ENCODE measurements around the gene TRRAP. TPM values are rescaled to one million over a fixed set of nuclear protein-coding genes. Genes with fewer than 3 reads are reported as not detected.

TRRAP gene
- total and polyA plus RNA-seq, 2 of the 8 experiments (the other 6 are each of a cell fraction or from before 2014, with no cell fraction given): 21.7 to 48.6 TPM

DNA sequence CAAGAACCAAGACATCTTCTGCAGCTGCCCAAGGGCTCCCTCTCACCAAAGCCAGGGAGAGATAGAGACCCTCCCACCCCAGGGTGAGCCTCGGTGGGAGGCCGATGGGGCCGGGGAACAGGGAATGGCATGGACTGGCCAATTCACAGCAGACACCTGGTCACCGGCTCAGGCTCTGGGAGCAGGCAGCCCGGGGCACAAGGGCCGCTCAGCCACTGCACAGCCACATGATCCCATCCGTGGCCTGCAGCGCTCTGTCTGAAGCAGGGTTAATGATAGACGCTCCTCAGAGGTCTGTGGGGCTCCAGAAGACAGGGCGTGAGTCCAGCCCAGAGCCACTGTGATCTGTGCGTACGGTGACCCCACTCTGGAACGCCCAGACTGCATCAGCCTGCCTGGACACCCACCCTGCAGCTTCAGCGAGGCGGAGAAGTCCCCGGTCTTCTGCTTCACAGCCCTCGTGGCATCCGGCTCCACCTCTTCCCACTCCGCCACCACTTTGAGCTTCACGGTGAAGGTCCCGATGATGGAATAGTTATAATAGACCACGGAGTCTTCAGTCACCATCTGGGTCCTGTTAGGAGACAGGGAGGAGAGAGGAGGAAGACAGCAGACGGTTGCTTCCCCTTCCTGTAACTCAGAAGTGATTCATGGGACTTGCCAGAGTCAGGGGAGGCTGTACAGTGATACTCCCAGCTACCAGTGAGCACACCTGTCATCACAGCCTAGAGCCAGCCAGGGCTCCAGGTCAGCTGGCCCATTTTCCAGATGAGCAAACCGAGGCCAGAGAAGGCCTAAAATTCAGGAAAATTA lies 22.5 kb upstream of the TRRAP start:
- DNase-seq (ENCODE audit: low read depth in 1 of 2, low spot score in 2 of 2): no peak
- peaks cover 0 to 9% (median 6%) of the 10 kb centered on the region in 4 experiments; a peak in 5 of 7 replicates for H3K4me1 ChIP-seq (replicated peaks in 1 of 4; ENCODE audit: control insufficient read depth in 3 of 4, insufficient read depth in 4 of 4, low read length in 3 of 4)
- no peak overlapping the region for H3K23ac ChIP-seq (ENCODE audit: insufficient read length)
- H3K9ac ChIP-seq (replicated peaks in 1 of 4; ENCODE audit: extremely low read depth in 1 of 4, low read depth in 3 of 4, low read length in 3 of 4): no peak overlapping the region
- ChIA-PET POLR2A (ENCODE audit: partially characterized antibody) (no interaction called here), CTCF (ENCODE audit: partially characterized antibody) (interaction anchor here (0.7 to 24.2 kb wide), 2 partner anchors 14 to 24 kb away, joined by 4 to 224 read pairs; no protein-coding TSS in a partner anchor)
- no peaks in the 10 kb centered on the region for H3K79me1 ChIP-seq (ENCODE audit: low read depth, low read length)
- H4K20me1 ChIP-seq (replicated peaks in 1 of 2; ENCODE audit: control insufficient read depth in 1 of 2, insufficient read depth in 2 of 2, low read length in 2 of 2): no peaks in the 10 kb centered on the region
- no peak overlapping the region for H3K4me2 ChIP-seq (ENCODE audit: insufficient read depth in 1 of 2, low read depth in 2 of 2, low read length in 2 of 2)
- no peak overlapping the region for H4K91ac ChIP-seq (replicated peaks; ENCODE audit: insufficient read length, low read length)
- no peak overlapping the region for H2BK5ac ChIP-seq (ENCODE audit: low read depth, low read length)
- H4K8ac ChIP-seq (ENCODE audit: extremely low read depth, insufficient read depth, low read length): peak overlapping the region; percentile 62; the same call in 1 of the 2 replicates
- H3K27me3 ChIP-seq (replicated peaks in 1 of 4; ENCODE audit: control insufficient read depth in 3 of 4, extremely low read depth in 1 of 4, insufficient read depth in 3 of 4, low read length in 3 of 4): no peaks in the 10 kb centered on the region; a peak in 1 of 7 replicates
- H3K18ac ChIP-seq (ENCODE audit: extremely low read depth, low read length): no peak overlapping the region
- no peak overlapping the region for H3K56ac ChIP-seq (replicated peaks; ENCODE audit: insufficient read length, low read depth, low read length)
- H3K9me3 ChIP-seq (ENCODE audit: insufficient read depth in 2 of 2, low read depth in 1 of 2, low read length in 1 of 2): 0 out of 4 replicates have a peak, but pooled peaks cover 0 to under 1% of the 10 kb centered on the region in 2 experiments
- no peak overlapping the region for H3K27ac ChIP-seq (ENCODE audit: low read depth, low read length)
- no peaks in the 10 kb centered on the region for H3K79me2 ChIP-seq (ENCODE audit: control insufficient read depth in 1 of 2, insufficient read depth in 2 of 2, low read length in 2 of 2)
- peak overlapping the region; percentile 4; the same call in 1 of the 2 replicates for H2BK12ac ChIP-seq (ENCODE audit: low read depth, low read length)
- 92% methylated on average over 24 of the region's 24 CpGs; no CpG with 5 or more reads in 1 of the 2 experiments for WGBS, 2 experiments (ENCODE audit: extremely low coverage in 1 of 2, insufficient coverage in 1 of 2, insufficient read length in 1 of 2, insufficient replicate concordance in 2 of 2, low coverage in 1 of 2, low lambda C conversion rate in 2 of 2, missing lambda C conversion rate in 1 of 2)
- no peak overlapping the region for H3K14ac ChIP-seq (ENCODE audit: insufficient read length)
- H2AK5ac ChIP-seq (ENCODE audit: low read depth, low read length): no peak overlapping the region
- H3K23me2 ChIP-seq (ENCODE audit: low read depth, low read length): no peaks in the 10 kb centered on the region
- no peak overlapping the region for H3K4me3 ChIP-seq (ENCODE audit: extremely low read depth in 1 of 4, insufficient read depth in 2 of 4, low read depth in 3 of 4, low read length in 4 of 4)
- no peak overlapping the region for H4K5ac ChIP-seq (ENCODE audit: insufficient read length, low read depth, low read length)
- no peak overlapping the region for H2BK120ac ChIP-seq (replicated peaks; ENCODE audit: low read depth, low read length)
- H3K4ac ChIP-seq (replicated peaks; ENCODE audit: insufficient read length, low read depth, low read length): no peak overlapping the region
- H2BK15ac ChIP-seq (ENCODE audit: low read length): no peak overlapping the region
- H2AFZ ChIP-seq (ENCODE audit: low read length): no peak overlapping the region
- H2BK20ac ChIP-seq (ENCODE audit: low read length): no peak overlapping the region
- H3K36me3 ChIP-seq (ENCODE audit: control insufficient read depth in 2 of 4, insufficient read depth in 4 of 4, low read length in 3 of 4): no peaks in the 10 kb centered on the region
- no peak for FAIRE-seq
- TF ChIP-seq NRF1 (IDR thresholded peaks at IDR 0.05; ENCODE audit: low read depth, low read length) (no peak), TEAD4 (IDR thresholded peaks at IDR 0.05; ENCODE audit: low read depth, low read length) (no peak), GTF2F1 (IDR thresholded peaks at IDR 0.05; ENCODE audit: borderline replicate concordance, low read depth, low read length) (no peak), SAP30 (IDR thresholded peaks at IDR 0.05; ENCODE audit: insufficient read depth, insufficient replicate concordance, low read length) (no peak), FOSL1 (IDR thresholded peaks at IDR 0.05; ENCODE audit: insufficient read depth, low read depth, low read length) (no peak), SIRT6 (IDR thresholded peaks at IDR 0.05; ENCODE audit: low read length) (no peak), HDAC6 (IDR thresholded peaks at IDR 0.05; ENCODE audit: low read depth, low read length) (no peak), SUZ12 (IDR thresholded peaks at IDR 0.05; ENCODE audit: low read length) (no peak)
- TF ChIP-seq, protein P1, sequence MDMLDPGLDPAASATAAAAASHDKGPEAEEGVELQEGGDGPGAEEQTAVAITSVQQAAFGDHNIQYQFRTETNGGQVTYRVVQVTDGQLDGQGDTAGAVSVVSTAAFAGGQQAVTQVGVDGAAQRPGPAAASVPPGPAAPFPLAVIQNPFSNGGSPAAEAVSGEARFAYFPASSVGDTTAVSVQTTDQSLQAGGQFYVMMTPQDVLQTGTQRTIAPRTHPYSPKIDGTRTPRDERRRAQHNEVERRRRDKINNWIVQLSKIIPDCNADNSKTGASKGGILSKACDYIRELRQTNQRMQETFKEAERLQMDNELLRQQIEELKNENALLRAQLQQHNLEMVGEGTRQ (IDR thresholded peaks at IDR 0.05; ENCODE audit: low read length): no peak
- TF ChIP-seq, protein P2, sequence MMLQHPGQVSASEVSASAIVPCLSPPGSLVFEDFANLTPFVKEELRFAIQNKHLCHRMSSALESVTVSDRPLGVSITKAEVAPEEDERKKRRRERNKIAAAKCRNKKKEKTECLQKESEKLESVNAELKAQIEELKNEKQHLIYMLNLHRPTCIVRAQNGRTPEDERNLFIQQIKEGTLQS (IDR thresholded peaks at IDR 0.05; ENCODE audit: insufficient read depth, low read depth, low read length): no peak

Data from H1 (cell line).